Esophagus mucosa (tissue), 1 donor: Measurements from ENCODE around the gene SPTBN1. TPM values are rescaled to one million over a fixed set of nuclear protein-coding genes. Genes with fewer than 3 reads are reported as not detected.
A peak's percentile ranks its signal among the peaks of the same experiment; 100 is the strongest.

Experiments
- ATAC-seq: fragments of 200-7000 bp; cut with Tn5 transposase; one replicate; pipeline ENCODE4 v1.9.1; 2020
- total RNA-seq: library from RNA; stranded (reverse); gene quantifications from one replicate; pipeline ENCODE4 v1.2.4, GENCODE V29; 2023
- donor health status: DM: yes; HTN: yes; CAD: no.

The SPTBN1 gene
- total RNA-seq, 1 donor from 2014 or later, result 77.2 TPM

- ATAC-seq, result no peak
These were observed 21.4 kb upstream of the SPTBN1 start for GRCh38 chr2:54434711-54435110.

DNA sequence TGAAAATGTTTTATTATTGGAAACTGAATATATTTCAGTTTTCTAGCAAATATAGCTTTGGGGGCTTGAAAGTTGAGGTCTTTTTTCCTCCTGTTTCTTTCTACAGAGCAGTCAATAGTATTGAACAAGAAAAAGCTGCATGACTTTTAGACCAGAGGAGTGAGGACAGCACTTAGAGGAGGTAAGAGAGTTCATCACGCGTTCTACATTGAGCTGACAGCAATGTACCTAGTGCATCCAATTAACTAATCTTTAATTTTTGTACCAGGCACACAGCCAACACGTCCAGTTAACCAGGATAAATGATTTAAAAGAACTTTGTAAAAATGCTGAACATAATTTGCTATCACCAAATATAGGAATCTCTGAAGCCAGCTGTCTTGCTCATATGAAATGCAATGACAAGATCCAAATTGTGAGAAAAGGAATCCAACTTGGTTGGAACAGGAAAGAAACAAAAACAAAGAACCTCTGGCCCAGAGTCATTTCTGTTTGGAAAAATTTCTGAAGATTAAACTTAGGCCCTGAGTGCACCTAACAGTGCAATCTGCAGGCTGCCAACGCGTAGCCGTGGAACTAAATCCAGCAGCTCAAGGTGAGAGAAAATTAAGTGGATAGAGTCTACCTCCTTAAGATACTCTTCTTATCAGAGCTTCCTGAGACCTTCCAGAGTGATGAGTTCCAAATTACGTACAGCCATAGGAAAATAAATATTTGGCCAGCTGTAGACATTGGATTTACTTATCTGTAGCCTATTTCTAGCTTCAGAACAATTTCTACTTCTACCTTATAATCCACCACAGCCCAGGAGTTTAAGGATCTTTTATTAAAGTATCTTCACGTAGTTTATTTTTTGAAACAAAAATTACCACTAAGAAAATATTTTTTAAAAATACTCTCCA lies 20.6 kb upstream of the SPTBN1 start:
- no peak for ATAC-seq

DNA sequence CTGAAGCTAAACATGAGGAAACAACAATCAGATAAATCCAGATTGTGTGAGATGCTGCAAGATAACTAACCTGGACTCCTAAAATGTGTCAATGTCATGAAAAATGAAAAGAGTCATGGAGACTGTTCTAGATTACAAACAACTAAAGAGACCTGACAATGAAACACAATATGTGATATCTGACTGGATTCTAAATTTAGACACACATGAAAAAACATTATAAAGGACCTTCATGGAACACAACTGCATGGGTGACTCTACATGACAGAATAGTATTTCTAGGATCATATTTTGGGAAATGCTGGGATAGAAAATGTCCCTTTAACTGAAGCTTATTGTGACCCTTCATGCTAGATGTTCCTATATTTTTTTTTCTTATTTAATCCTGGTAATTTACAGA lies 18.5 kb upstream of the SPTBN1 start:
- ATAC-seq, result no peak

GRCh38 chr2:54438271-54438670 lies 17.9 kb upstream of the SPTBN1 start:
- ATAC-seq, result no peak

GRCh38 chr2:54439582-54439981 lies 16.5 kb upstream of the SPTBN1 start:
- no peak for ATAC-seq

DNA sequence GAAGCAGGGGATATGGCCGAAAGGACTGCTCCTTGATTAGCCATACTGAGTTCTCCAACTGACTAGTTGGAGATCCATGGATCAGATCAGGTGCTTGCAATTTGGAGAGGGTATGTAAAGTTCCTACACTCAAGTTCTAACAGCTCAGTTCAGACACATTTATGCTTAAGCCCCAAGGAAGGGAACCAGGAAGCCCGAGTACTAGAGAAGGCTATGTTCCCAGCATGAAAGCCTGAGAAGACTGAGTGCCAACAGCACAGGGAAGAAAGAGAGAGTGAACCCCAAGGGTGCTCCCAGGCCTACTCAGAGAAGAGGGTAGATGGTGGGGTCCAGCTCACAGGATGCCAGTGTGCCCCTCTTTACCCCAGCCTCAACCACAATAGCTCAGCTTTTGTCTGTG lies 16.1 kb upstream of the SPTBN1 start:
- ATAC-seq, result no peak

- ATAC-seq, result no peak
These were observed 11.6 kb upstream of the SPTBN1 start for GRCh38 chr2:54444503-54444902.

- no peak for ATAC-seq
These were observed 10.0 kb upstream of the SPTBN1 start for GRCh38 chr2:54446122-54446521.

- ATAC-seq, result no peak
These were observed 9.5 kb upstream of the SPTBN1 start for GRCh38 chr2:54446625-54447024.

- peak; percentile 18 for ATAC-seq
These were observed 1.5 kb upstream of the SPTBN1 start for GRCh38 chr2:54454548-54455130.

DNA sequence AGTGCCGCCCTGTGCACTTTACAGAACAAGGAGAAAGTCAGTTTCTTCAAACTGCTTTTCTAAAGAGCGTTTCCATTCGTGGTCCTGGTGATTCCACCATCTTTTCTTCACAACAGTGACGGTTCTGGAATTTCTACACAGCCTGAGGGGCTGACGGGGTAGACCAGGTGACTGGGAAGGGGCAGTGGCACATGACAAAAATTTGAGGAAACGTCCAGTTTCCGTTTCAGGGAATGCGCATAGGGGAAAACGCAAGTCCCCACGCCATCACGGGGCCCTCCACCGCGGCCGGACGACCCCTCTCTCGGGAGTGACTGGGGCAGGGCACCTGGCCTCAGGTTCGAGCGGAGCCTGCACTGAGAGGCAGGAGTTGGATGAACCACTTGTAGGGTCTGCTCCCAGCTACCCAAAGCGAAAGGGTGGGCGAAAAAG lies 980 bp upstream of the SPTBN1 start:
- ATAC-seq, result no peak

GRCh38 chr2:54456362-54456611 lies 160 bp downstream of the SPTBN1 start:
- ATAC-seq, result no peak

- peak; percentile 39 for ATAC-seq
These were observed 640 bp downstream of the SPTBN1 start for GRCh38 chr2:54456612-54457322.

GRCh38 chr2:54457323-54458023 lies 1.3 kb downstream of the SPTBN1 start:
- peak; percentile 18 for ATAC-seq

DNA sequence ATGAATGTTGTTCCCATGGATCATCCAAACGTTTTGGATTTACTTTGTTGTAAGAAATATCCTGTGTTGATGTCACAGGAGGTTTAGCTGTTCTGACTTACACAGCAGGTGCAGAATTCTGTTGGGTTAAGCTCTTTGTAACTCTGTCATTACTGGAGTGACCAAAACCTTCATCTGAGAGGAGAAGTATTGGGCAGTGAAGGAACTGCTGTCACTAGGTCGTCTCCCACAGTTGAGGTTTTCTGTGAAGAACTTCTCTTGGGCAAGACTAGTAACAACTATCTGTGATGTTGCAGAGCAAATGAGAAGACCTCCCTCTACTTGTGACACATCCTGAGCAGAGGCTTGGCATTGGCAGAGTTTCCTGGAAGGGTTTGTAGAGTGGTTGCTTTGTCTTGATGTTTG lies 2.9 kb downstream of the SPTBN1 start:
- no peak for ATAC-seq

DNA sequence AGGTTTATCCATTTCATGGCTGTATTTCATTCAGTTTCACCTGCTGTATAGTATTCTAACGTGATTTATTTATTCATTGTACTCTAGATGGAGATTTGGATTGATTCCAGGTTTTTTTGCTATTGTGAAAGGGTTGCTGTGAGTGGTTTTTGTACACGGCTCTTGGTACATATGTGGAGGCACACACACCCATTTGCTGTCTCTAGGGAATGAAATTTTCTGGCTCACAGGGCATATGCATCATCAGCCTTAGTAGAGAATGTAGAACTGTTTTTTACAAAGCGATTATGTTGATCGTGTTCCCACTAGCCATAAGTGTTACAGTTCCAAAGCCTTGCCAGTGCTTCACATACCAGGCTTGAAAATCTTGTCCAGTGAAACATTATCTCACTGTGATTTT lies 5.1 kb downstream of the SPTBN1 start:
- peak; percentile 54 for ATAC-seq

DNA sequence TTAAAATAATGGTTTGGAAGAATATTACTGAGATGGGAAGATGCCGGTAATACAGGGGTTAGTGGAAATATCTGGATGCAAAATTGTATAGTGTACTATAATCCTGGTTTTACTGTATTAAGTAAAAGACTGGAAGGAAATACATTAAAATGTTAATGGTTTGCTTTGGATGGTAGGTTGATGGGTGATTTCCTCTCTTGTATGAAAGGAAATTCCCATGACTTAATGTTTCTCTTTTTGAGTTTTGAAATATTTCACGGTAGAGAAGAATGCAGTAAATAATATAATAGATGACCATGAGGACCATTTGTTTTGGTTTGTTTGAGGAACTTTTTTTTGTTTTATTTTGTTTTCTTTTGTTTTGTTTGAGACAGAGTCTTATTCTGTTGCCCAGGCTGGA lies 8.2 kb downstream of the SPTBN1 start:
- no peak for ATAC-seq

- ATAC-seq, result no peak
These were observed 9.0 kb downstream of the SPTBN1 start for GRCh38 chr2:54465143-54465542.

DNA sequence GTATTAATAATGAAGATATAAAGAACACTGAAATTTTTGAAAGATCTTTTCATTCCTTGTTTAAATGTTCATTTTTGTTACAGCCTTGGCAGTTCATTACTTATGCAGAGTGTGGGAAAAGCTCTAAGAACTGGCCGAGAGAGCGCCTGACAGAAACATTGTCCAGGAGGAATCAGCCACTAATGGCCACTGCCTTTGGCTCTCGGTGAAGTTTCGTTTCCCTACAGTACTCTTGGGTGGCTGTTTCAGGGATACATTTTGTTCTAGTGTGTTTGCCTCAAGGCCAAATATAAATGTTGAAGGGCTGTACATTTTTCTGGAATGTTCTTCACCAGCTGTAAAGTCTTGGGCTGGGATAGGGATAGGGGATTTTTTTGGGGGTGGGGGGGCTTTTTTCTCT lies 10.7 kb downstream of the SPTBN1 start:
- ATAC-seq, result no peak

GRCh38 chr2:54468673-54469072 lies 12.5 kb downstream of the SPTBN1 start:
- no peak for ATAC-seq

GRCh38 chr2:54469484-54470053 lies 13.4 kb downstream of the SPTBN1 start:
- ATAC-seq, result no peak

DNA sequence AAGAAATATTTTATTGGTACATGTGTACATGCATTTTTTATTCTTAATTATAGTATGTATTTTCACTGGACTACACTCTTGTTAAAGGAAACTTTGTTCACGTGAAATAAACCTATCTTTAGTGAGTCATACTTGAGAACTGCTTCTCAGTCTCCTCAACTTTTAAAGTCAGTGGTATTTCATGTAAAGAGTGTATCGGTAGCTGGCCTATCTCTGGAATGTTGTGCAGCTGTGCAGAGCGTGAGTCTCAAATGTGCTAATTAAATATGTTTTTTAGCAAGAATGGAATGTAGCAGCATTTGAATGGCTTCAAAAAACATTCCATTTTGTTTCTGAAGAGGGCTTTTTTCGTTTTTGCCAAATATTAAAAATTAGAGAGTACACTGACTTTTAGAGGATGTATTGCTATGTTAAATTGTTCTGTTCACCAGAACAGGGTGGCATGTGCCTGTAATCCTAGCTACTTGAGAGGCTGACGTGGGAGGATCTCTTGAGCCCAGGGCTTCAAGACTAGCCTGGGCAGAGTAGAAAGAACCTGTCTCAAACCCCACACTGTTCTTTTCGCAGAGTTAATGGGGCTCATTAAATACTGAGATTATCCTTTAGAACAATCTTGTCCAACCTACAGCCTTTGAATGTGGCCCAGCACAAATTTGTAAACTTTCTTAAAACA lies 14.3 kb downstream of the SPTBN1 start:
- ATAC-seq, result no peak
